Prostate gland (tissue), 2 donors: ENCODE measurements around the gene RPL3. TPM values are rescaled to one million over a fixed set of nuclear protein-coding genes. Genes with fewer than 3 reads are reported as not detected.

Source experiments
- DNase-seq: peaks from one replicate; pipeline ENCODE4 v3.0.0-alpha.2; 2019; ENCODE audit warnings: low spot score
- H3K27ac ChIP-seq, 2 donors: fragments of 200-600 bp; sonication (generic); 2 replicates each; pipeline ENCODE4 v1.5.1; 2017 to 2019
- H3K27me3 ChIP-seq: fragments of 200-600 bp; sonication (generic); replicated peaks from 2 replicates; pipeline ENCODE4 v1.5.1; 2019; ENCODE audit not compliant: insufficient read depth
- H3K36me3 ChIP-seq, 2 donors: fragments of 200-600 bp; sonication (generic); 1 replicate in 1 of 2; 2 replicates in 1 of 2; pipeline versions ENCODE4 v1.5.1 to v1.8.1; 2017 to 2019
- H3K4me1 ChIP-seq: fragments of 200-600 bp; sonication (generic); replicated peaks from 2 replicates; pipeline ENCODE4 v1.5.1; 2019
- H3K4me3 ChIP-seq, 2 donors: fragments of 200-600 bp; sonication (generic); 2 replicates each; pipeline ENCODE4 v1.5.1; 2017 to 2019
- H3K9me3 ChIP-seq: fragments of 200-600 bp; sonication (generic); 2 replicates; pipeline ENCODE4 v1.5.1; 2017
- CTCF ChIP-seq, 4 experiments: fragments of 200-600 bp in 2 of 4; fragments of 450-650 bp in 2 of 4; sonication (generic) in 2 of 4; IDR thresholded peaks; 1 replicate in 3 of 4; 2 replicates in 1 of 4; pipeline ENCODE4 v1.5.1; 2016 to 2019; ENCODE audit warnings: antibody characterized with exemption in 4 of 4, mild to moderate bottlenecking in 2 of 4, moderate library complexity in 2 of 4
- POLR2A ChIP-seq: fragments of 450-650 bp; IDR thresholded peaks from one replicate; pipeline ENCODE4 v1.6.1; 2016; ENCODE audit warnings: antibody characterized with exemption, mild to moderate bottlenecking
- POLR2AphosphoS5 ChIP-seq: sonication (generic); formaldehyde crosslinking; IDR thresholded peaks from one replicate; pipeline ENCODE4 v1.6.1; 2017; ENCODE audit warnings: antibody characterized with exemption
- WGBS: methylation state at CpG from one replicate; pipeline ENCODE4 v1.1.5; 2018; 5-methylcytosine and 5-hydroxymethylcytosine counted together
- intact Hi-C: fragments of 100-400 bp; cut with DNase I; formaldehyde crosslinking; loops from one replicate; pipeline ENCODE4 v1.14.2; 2022
- total RNA-seq, 2 donors: library from RNA; depleted of rRNA; stranded (reverse); fragments of >200 nt; gene quantifications; one replicate each; pipeline ENCODE4 v1.1.0, GENCODE V29; 2016

The RPL3 gene
- total RNA-seq, 2 donors from 2014 or later: 2,375 to 2,654 TPM

- no peak for TF ChIP-seq POLR2AphosphoS5
- no peak for TF ChIP-seq POLR2A
Measured at GRCh38 chr22:39276440-39277141, 42.8 kb downstream of the RPL3 start.

GRCh38 chr22:39275814-39276439, 43.5 kb downstream of the RPL3 start:
- no peak overlapping the region for H3K4me3 ChIP-seq
- H3K9me3 ChIP-seq: no peaks in the 10 kb centered on the region
- no peaks in the 10 kb centered on the region for H3K36me3 ChIP-seq
- no peak overlapping the region for H3K27ac ChIP-seq
- no peak for TF ChIP-seq CTCF (IDR thresholded peaks at IDR 0.05)
- TF ChIP-seq POLR2AphosphoS5: no peak
- no peak for TF ChIP-seq POLR2A
- H3K4me1 ChIP-seq: no peaks in the 10 kb centered on the region
- 88% methylated on average over 9 of the region's 9 CpGs for WGBS
- no peaks in the 10 kb centered on the region for H3K27me3 ChIP-seq
- no peak for DNase-seq
- intact Hi-C loops: no loop called here

More at GRCh38 chr22:39276440-39277141, 42.8 kb downstream of the RPL3 start:
- Histone ChIP-seq H3K4me1 (no peaks in the 10 kb centered on the region), H3K4me3 (no peak overlapping the region), H3K27me3 (no peaks in the 10 kb centered on the region), H3K9me3 (no peaks in the 10 kb centered on the region), H3K27ac (no peak overlapping the region), H3K36me3 (no peaks in the 10 kb centered on the region)
- DNase-seq: no peak
- WGBS: 84% methylated on average over 12 of the region's 12 CpGs
- intact Hi-C loops: no loop called here

- DNase-seq: no peak
- 90% methylated on average over 16 of the region's 17 CpGs for WGBS
- H3K27ac ChIP-seq: no peak overlapping the region
- intact Hi-C loops: no loop called here
- H3K4me1 ChIP-seq: no peaks in the 10 kb centered on the region
- H3K4me3 ChIP-seq: no peak overlapping the region
- H3K27me3 ChIP-seq: no peaks in the 10 kb centered on the region
- TF ChIP-seq CTCF (IDR thresholded peaks at IDR 0.05) (no peak), POLR2A (no peak), POLR2AphosphoS5 (no peak)
- no peaks in the 10 kb centered on the region for H3K9me3 ChIP-seq
- no peaks in the 10 kb centered on the region for H3K36me3 ChIP-seq
Measured at GRCh38 chr22:39273950-39274887, 45.2 kb downstream of the RPL3 start.

- no peak overlapping the region for H3K27ac ChIP-seq
- H3K9me3 ChIP-seq: no peaks in the 10 kb centered on the region
- H3K4me3 ChIP-seq: no peak overlapping the region
- TF ChIP-seq POLR2A (no peak), POLR2AphosphoS5 (no peak), CTCF (IDR thresholded peaks at IDR 0.05) (no peak)
- WGBS: 94% methylated on average over 9 of the region's 9 CpGs
- intact Hi-C loops: no loop called here
- H3K36me3 ChIP-seq: no peaks in the 10 kb centered on the region
- no peaks in the 10 kb centered on the region for H3K27me3 ChIP-seq
- DNase-seq: no peak
- H3K4me1 ChIP-seq: no peaks in the 10 kb centered on the region
Measured at GRCh38 chr22:39270792-39271191, 48.6 kb downstream of the RPL3 start.

- no peaks in the 10 kb centered on the region for H3K9me3 ChIP-seq
- TF ChIP-seq POLR2AphosphoS5: no peak
- no peak overlapping the region for H3K4me3 ChIP-seq
- 83% methylated on average over 5 of the region's 5 CpGs for WGBS
- no peak for DNase-seq
- no peak overlapping the region for H3K27ac ChIP-seq
- no peaks in the 10 kb centered on the region for H3K4me1 ChIP-seq
- no peaks in the 10 kb centered on the region for H3K36me3 ChIP-seq
- H3K27me3 ChIP-seq: no peaks in the 10 kb centered on the region
- intact Hi-C loops: no loop called here
Measured at GRCh38 chr22:39270280-39270679, 49.1 kb downstream of the RPL3 start.
